ENCODE results near the gene GNL2.

DNA sequence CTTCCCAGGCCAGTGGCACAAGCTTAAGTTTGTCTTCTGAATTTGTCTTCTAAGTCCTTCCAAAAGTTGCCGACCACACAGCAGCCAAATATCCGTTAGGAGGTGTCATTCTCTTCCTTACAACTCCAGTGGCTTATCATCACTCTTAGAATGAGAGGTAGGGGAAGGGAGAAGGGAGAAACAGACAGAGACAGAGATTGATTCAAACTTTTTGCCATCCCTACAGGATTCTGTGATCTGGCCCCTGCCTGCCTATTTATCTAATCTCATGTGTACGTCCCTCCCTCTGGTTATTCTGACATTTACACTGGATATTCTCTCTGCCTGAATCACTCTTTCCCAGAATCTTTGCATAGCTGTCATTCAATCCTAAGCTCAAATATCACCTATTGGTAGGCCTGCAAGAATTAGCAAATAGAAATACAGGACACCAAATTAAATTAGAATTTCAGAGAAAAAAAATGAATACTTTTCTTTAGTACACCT lies 488 bp upstream of the GNL2 start:
- TF ChIP-seq POLR2A (IDR thresholded peaks at IDR 0.05) (no peak), POLR2AphosphoS5 (IDR thresholded peaks at IDR 0.05) (no peak)
- TF ChIP-seq, protein P1, sequence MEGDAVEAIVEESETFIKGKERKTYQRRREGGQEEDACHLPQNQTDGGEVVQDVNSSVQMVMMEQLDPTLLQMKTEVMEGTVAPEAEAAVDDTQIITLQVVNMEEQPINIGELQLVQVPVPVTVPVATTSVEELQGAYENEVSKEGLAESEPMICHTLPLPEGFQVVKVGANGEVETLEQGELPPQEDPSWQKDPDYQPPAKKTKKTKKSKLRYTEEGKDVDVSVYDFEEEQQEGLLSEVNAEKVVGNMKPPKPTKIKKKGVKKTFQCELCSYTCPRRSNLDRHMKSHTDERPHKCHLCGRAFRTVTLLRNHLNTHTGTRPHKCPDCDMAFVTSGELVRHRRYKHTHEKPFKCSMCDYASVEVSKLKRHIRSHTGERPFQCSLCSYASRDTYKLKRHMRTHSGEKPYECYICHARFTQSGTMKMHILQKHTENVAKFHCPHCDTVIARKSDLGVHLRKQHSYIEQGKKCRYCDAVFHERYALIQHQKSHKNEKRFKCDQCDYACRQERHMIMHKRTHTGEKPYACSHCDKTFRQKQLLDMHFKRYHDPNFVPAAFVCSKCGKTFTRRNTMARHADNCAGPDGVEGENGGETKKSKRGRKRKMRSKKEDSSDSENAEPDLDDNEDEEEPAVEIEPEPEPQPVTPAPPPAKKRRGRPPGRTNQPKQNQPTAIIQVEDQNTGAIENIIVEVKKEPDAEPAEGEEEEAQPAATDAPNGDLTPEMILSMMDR (IDR thresholded peaks at IDR 0.05) = no peak

Data from breast epithelium (tissue), 3 donors.